ENCODE results near the gene RAPGEF5. TPM values are rescaled to one million over a fixed set of nuclear protein-coding genes. Genes with fewer than 3 reads are reported as not detected.
A peak's percentile ranks its signal among the peaks of the same experiment; 100 is the strongest.

Gene RAPGEF5
- total RNA-seq, 1 donor from 2014 or later, result 5.4 TPM

DNA sequence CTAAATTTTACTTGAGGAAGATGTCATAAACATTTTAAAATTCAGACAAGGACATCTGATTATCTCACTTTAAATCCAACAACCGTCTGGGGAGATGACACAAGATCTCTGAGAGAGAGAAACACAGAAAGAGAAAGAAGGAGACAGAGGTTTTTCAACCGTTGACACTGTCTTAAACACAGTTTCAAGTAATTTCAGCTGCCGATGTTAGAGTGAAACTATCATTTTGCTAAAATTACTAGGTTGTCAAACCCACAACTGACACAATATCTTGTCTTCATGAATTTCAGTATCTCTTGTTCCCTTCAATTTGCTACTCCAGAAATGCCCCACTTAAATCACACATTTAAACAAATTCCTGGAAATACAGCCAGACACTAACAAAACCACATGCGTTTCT is 174.8 kb downstream of the RAPGEF5 start:
- H3K4me3 Mint-ChIP-seq, result no peak overlapping the region
- peaks cover 15% of the 10 kb centered on the region for H3K9me3 Mint-ChIP-seq

DNA sequence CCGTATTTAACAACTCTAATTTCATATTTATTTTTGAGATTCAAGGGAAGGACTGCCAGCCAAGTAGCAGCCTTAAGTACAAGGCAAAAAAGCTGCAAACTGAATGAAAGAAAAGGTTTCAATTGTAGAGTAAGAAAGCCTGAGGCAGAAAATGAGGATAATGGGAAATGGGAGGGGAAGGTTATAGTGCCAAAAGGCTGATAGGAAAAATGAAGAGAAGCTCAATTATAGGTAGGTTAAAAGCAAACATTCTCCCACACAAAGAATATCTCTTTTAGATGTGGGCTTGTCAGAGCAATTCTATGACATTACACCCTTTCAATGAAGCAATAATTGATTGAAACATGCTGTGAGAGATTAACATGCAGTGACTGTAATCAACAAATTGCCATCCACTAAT is 175.3 kb downstream of the RAPGEF5 start:
- H3K36me3 Mint-ChIP-seq, result peaks cover 3% of the 10 kb centered on the region
- no peak for DNase-seq (ENCODE audit: low spot score in 2 of 2, unreplicated experiment in 2 of 2)
- H3K4me3 Mint-ChIP-seq, result no peak overlapping the region
- peaks cover 15% of the 10 kb centered on the region for H3K9me3 Mint-ChIP-seq
- peaks cover 13% of the 10 kb centered on the region for H3K4me1 Mint-ChIP-seq
- TF ChIP-seq, protein P1, sequence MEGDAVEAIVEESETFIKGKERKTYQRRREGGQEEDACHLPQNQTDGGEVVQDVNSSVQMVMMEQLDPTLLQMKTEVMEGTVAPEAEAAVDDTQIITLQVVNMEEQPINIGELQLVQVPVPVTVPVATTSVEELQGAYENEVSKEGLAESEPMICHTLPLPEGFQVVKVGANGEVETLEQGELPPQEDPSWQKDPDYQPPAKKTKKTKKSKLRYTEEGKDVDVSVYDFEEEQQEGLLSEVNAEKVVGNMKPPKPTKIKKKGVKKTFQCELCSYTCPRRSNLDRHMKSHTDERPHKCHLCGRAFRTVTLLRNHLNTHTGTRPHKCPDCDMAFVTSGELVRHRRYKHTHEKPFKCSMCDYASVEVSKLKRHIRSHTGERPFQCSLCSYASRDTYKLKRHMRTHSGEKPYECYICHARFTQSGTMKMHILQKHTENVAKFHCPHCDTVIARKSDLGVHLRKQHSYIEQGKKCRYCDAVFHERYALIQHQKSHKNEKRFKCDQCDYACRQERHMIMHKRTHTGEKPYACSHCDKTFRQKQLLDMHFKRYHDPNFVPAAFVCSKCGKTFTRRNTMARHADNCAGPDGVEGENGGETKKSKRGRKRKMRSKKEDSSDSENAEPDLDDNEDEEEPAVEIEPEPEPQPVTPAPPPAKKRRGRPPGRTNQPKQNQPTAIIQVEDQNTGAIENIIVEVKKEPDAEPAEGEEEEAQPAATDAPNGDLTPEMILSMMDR (IDR thresholded peaks at IDR 0.05; ENCODE audit: unreplicated experiment), result no peak
- H3K27me3 Mint-ChIP-seq (ENCODE audit: low read depth), result no peaks in the 10 kb centered on the region
- no peak overlapping the region for H3K27ac Mint-ChIP-seq

More for the DNA sequence above, 174.8 kb downstream of the RAPGEF5 start:
- Mint-ChIP-seq H3K4me1 (peaks cover 15% of the 10 kb centered on the region), H3K27me3 (ENCODE audit: low read depth) (no peaks in the 10 kb centered on the region), H3K36me3 (peaks cover 3% of the 10 kb centered on the region), H3K27ac (peak overlapping the region; percentile 16)
- TF ChIP-seq, protein P1 (IDR thresholded peaks at IDR 0.05; ENCODE audit: unreplicated experiment), result no peak
- no peak for DNase-seq (ENCODE audit: low spot score in 2 of 2, unreplicated experiment in 2 of 2)

DNA sequence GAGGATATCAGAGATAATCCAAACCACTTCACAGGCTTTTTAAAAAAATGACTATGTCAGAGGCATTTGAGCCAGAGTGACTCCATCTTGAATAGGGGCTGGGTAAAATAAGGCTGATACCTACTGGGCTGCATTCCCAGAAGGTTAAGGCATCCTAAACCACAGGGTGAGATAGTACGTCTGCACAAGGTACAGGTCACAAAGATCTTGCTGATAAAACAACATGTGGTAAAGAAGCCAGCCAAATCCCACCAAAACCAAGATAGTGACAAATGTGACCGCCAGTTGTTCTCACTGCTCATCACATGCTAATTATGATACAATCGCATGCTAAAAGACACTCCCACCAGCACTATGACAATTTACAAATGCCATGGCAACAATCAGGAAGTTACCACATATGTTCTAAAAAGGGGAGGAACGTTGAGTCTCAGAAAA is 177.5 kb downstream of the RAPGEF5 start:
- no peak overlapping the region for H3K27ac Mint-ChIP-seq
- TF ChIP-seq, protein P1 (IDR thresholded peaks at IDR 0.05; ENCODE audit: unreplicated experiment), result no peak
- H3K4me1 Mint-ChIP-seq, result peaks cover 13% of the 10 kb centered on the region
- DNase-seq (ENCODE audit: low spot score in 2 of 2, unreplicated experiment in 2 of 2), result no peak
- peaks cover 3% of the 10 kb centered on the region for H3K36me3 Mint-ChIP-seq
- H3K4me3 Mint-ChIP-seq, result no peak overlapping the region
- peaks cover 15% of the 10 kb centered on the region for H3K9me3 Mint-ChIP-seq
- H3K27me3 Mint-ChIP-seq (ENCODE audit: low read depth), result no peaks in the 10 kb centered on the region

DNA sequence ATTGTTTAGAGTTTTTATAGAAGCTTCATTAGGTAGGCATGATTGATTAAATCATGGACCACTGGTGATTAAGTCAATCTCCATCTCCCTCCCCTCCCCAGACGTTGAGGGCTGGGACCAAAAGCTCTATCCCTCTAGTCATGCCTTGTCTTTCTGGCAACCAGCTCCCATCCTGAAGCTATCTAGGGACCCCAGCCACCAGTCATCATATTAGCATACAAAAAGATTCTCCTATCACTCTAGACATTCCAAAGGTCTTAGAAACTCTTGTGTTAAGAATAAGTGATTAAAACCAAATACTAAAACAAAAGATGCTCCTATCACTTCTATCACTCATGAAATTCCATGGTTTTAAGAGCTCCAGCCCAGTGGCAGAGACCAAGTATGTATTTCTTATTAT is 178.2 kb downstream of the RAPGEF5 start:
- DNase-seq (ENCODE audit: low spot score in 2 of 2, unreplicated experiment in 2 of 2), result no peak
- H3K4me1 Mint-ChIP-seq, result peaks cover 13% of the 10 kb centered on the region
- H3K4me3 Mint-ChIP-seq, result no peak overlapping the region
- no peaks in the 10 kb centered on the region for H3K27me3 Mint-ChIP-seq (ENCODE audit: low read depth)
- H3K9me3 Mint-ChIP-seq, result peaks cover 15% of the 10 kb centered on the region
- no peak overlapping the region for H3K27ac Mint-ChIP-seq
- TF ChIP-seq, protein P1 (IDR thresholded peaks at IDR 0.05; ENCODE audit: unreplicated experiment), result no peak
- peaks cover 3% of the 10 kb centered on the region for H3K36me3 Mint-ChIP-seq

DNA sequence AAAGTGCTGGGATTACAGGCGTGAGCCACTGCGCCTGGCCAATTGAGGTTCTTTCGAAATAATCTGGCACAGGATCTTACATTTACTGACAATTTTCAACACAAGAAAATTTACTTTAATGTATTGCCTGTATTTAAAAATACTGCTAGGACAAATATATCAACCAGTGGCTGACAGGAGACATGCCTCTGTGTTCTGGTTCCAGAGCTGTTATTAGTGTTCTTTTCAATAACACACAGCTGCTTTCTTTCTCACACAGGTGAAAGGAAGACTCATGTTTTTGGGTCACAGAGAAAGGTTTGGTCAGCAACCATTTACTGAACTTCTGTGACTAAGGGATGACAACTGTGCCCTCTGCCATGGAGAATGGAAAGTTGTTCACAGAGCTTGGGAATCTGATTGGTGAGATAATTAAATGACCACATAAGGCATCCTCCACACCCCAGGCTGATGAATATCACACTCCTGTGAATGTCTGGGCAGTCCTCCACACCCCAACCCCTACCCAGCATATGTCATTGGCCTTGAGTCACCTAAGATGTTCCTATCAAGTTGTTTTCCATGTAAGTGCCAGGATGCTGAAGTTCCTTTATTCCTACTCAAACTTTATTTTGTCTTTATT is 180.1 kb downstream of the RAPGEF5 start:
- H3K36me3 Mint-ChIP-seq, result peaks cover 3% of the 10 kb centered on the region
- H3K27me3 Mint-ChIP-seq (ENCODE audit: low read depth), result no peaks in the 10 kb centered on the region
- no peak for DNase-seq (ENCODE audit: low spot score in 2 of 2, unreplicated experiment in 2 of 2)
- TF ChIP-seq, protein P1 (IDR thresholded peaks at IDR 0.05; ENCODE audit: unreplicated experiment), result no peak
- H3K4me1 Mint-ChIP-seq, result peaks cover 9% of the 10 kb centered on the region
- H3K4me3 Mint-ChIP-seq, result no peak overlapping the region
- H3K27ac Mint-ChIP-seq, result no peak overlapping the region
- peaks cover 15% of the 10 kb centered on the region for H3K9me3 Mint-ChIP-seq
